ENCODE measurements around the gene UGT2B10. TPM values are rescaled to one million over a fixed set of nuclear protein-coding genes. Genes with fewer than 3 reads are reported as not detected.
A peak's percentile ranks its signal among the peaks of the same experiment; 100 is the strongest.

The UGT2B10 gene
- total RNA-seq, 1 experiment from 2014 or later, result 0.25 TPM

DNA sequence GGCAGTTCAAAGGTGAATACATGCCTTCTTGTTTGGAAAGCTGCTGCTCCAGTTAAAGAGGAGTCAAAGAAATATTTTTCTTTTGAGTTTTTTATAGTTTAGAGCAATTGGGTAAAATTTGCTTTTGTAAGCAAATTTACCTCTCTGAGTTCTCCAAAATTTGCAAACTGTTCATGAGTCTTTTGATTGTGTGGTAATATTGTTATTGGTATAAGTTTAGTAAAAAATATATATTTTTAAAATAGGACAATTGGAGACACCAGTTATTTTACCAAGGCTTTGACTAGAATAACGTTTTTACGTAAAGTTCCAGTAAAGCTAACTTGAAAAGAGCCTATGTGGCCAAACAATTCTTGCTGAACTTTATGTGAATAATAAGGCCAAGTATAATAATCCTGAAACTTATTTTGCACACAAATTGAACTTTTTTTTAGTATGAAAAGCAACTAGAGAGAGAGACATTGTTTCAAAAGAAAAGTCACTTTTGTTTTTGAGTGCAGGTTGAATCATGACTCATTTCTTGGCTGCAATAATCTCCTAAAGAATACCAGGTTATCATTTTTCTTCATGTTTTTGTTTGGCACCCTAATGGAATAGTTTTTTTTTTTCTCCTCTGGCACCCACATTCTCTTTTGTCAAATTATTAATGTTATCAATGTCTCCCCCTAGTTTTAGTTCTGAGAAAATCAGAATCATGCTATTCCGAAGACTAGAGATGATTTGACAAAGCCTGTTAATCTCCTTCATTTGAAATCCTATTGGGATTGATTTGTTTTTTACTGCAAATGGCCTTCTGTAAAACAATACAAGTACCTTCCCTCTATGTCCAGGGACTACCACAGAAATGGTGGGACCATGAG lies 57.1 kb downstream of the UGT2B10 start:
- Histone ChIP-seq H3K9me3 (peaks cover 17% of the 10 kb centered on the region), H3K36me3 (ENCODE audit: control insufficient read depth, insufficient read depth, low read length) (peaks cover 1% of the 10 kb centered on the region; the same call in 1 of the 2 replicates), H3K4me1 (peaks cover 34% of the 10 kb centered on the region), H3K4me3 (ENCODE audit: low read depth, low read length) (no peak overlapping the region), H3K27me3 (replicated peaks; ENCODE audit: control insufficient read depth, insufficient read depth, low read length) (no peaks in the 10 kb centered on the region)
- peak overlapping the region; percentile 69 for H3K27ac Mint-ChIP-seq (ENCODE audit: unreplicated experiment)
- POLR2A ChIA-PET, result interaction anchor here (0.5 to 1.1 kb wide), 4 partner anchors 9 to 140 kb away, joined by 3 read pairs; no protein-coding TSS in a partner anchor
- no TSS peak for BruUV-seq (replicated peaks)
- H3K36me3 Mint-ChIP-seq (ENCODE audit: insufficient read depth, unreplicated experiment), result peaks cover 6% of the 10 kb centered on the region
- DNase-seq, result no peak
- TF ChIP-seq, protein P1, sequence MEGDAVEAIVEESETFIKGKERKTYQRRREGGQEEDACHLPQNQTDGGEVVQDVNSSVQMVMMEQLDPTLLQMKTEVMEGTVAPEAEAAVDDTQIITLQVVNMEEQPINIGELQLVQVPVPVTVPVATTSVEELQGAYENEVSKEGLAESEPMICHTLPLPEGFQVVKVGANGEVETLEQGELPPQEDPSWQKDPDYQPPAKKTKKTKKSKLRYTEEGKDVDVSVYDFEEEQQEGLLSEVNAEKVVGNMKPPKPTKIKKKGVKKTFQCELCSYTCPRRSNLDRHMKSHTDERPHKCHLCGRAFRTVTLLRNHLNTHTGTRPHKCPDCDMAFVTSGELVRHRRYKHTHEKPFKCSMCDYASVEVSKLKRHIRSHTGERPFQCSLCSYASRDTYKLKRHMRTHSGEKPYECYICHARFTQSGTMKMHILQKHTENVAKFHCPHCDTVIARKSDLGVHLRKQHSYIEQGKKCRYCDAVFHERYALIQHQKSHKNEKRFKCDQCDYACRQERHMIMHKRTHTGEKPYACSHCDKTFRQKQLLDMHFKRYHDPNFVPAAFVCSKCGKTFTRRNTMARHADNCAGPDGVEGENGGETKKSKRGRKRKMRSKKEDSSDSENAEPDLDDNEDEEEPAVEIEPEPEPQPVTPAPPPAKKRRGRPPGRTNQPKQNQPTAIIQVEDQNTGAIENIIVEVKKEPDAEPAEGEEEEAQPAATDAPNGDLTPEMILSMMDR (IDR thresholded peaks at IDR 0.05; ENCODE audit: insufficient read depth in 1 of 2, low read depth in 1 of 2, low read length in 1 of 2, severe bottlenecking in 1 of 2, unreplicated experiment in 1 of 2), result no peak
- H3K9me3 Mint-ChIP-seq (ENCODE audit: unreplicated experiment), result no peaks in the 10 kb centered on the region
- no peaks in the 10 kb centered on the region for H3K4me1 Mint-ChIP-seq (ENCODE audit: low read depth, unreplicated experiment)
- H3K27me3 Mint-ChIP-seq (ENCODE audit: insufficient read depth, unreplicated experiment), result no peaks in the 10 kb centered on the region
- peak overlapping the region; percentile 44 for H3K4me3 Mint-ChIP-seq (ENCODE audit: unreplicated experiment)
- CTCF ChIA-PET, result interaction anchor here (0.7 to 1.6 kb wide), 4 partner anchors 33 to 297 kb away, joined by 3 to 12 read pairs (median 6); no protein-coding TSS in a partner anchor
- intact Hi-C loops (cut with micrococcal nuclease; ENCODE audit: unreplicated experiment), result loop anchor here (1.0 to 10.0 kb wide), 11 partner anchors 9 to 722 kb away; partner anchors contain the start of gene UGT2B7

DNA sequence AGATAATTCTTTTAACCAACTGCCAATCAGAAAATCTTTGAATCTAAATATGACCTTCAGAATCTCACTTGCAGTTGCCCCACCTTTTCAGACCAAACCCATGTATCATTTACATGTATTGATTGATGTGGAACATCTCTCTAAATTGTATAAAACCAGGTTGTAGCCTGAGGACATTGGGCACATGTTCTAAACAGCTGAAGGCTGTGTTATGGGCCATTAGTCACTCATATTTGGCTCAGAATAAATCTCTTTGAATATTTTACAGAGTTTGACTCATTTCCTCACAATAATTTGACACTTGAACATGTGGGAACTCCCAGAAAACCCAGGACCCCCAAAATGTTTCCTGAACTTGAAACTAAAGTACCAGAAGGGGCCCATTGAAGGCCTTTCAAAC lies 58.7 kb downstream of the UGT2B10 start:
- Mint-ChIP-seq H3K4me3 (ENCODE audit: unreplicated experiment) (no peak overlapping the region), H3K36me3 (ENCODE audit: insufficient read depth, unreplicated experiment) (peaks cover 6% of the 10 kb centered on the region), H3K27ac (ENCODE audit: unreplicated experiment) (no peak overlapping the region), H3K9me3 (ENCODE audit: unreplicated experiment) (peaks cover 4% of the 10 kb centered on the region), H3K4me1 (ENCODE audit: low read depth, unreplicated experiment) (no peaks in the 10 kb centered on the region), H3K27me3 (ENCODE audit: insufficient read depth, unreplicated experiment) (no peaks in the 10 kb centered on the region)
- ChIA-PET CTCF (no interaction called here), POLR2A (no interaction called here)
- no peaks in the 10 kb centered on the region for H3K27me3 ChIP-seq (replicated peaks; ENCODE audit: control insufficient read depth, insufficient read depth, low read length)
- H3K36me3 ChIP-seq (ENCODE audit: control insufficient read depth, insufficient read depth, low read length), result peaks cover 1% of the 10 kb centered on the region; the same call in 1 of the 2 replicates
- BruUV-seq (replicated peaks), result no TSS peak
- H3K4me3 ChIP-seq (ENCODE audit: low read depth, low read length), result no peak overlapping the region
- intact Hi-C loops (cut with micrococcal nuclease; ENCODE audit: unreplicated experiment), result loop anchor here (5.0 to 10.0 kb wide), 3 partner anchors 290 to 720 kb away; no protein-coding TSS in a partner anchor
- H3K4me1 ChIP-seq, result peaks cover 34% of the 10 kb centered on the region
- peaks cover under 1% of the 10 kb centered on the region; the same call in 1 of the 2 replicates for H3K9me3 ChIP-seq
- DNase-seq, result no peak
- TF ChIP-seq, protein P1 (IDR thresholded peaks at IDR 0.05; ENCODE audit: insufficient read depth in 1 of 2, low read depth in 1 of 2, low read length in 1 of 2, severe bottlenecking in 1 of 2, unreplicated experiment in 1 of 2), result no peak

DNA sequence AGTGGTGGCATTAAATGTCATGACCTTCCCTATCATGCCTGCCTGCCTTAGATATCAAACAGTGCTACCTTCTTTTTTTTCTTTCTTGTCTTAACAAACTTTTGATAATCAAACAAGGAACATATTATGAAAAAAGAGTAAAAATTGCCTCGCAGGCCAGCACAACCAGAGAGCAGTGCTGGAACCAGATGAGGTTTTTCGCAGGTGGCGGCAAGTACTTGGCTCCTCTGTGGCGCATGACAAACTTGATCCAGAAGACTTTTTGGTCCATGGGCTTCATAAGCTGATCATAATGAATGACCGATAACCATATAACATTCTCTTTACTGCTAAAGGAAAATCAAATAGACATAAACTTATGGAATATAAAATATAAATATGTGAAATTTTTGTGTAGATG lies 61.8 kb downstream of the UGT2B10 start:
- Histone ChIP-seq H3K4me1 (peaks cover 24% of the 10 kb centered on the region), H3K36me3 (ENCODE audit: control insufficient read depth, insufficient read depth, low read length) (peaks cover 1% of the 10 kb centered on the region; the same call in 1 of the 2 replicates), H3K9me3 (no peaks in the 10 kb centered on the region), H3K4me3 (ENCODE audit: low read depth, low read length) (no peak overlapping the region), H3K27me3 (replicated peaks; ENCODE audit: control insufficient read depth, insufficient read depth, low read length) (no peaks in the 10 kb centered on the region)
- Mint-ChIP-seq H3K9me3 (ENCODE audit: unreplicated experiment) (peaks cover 9% of the 10 kb centered on the region), H3K27me3 (ENCODE audit: insufficient read depth, unreplicated experiment) (no peaks in the 10 kb centered on the region), H3K4me1 (ENCODE audit: low read depth, unreplicated experiment) (no peaks in the 10 kb centered on the region), H3K4me3 (ENCODE audit: unreplicated experiment) (no peak overlapping the region), H3K36me3 (ENCODE audit: insufficient read depth, unreplicated experiment) (no peaks in the 10 kb centered on the region), H3K27ac (ENCODE audit: unreplicated experiment) (no peak overlapping the region)
- TF ChIP-seq, protein P1 (IDR thresholded peaks at IDR 0.05; ENCODE audit: insufficient read depth in 1 of 2, low read depth in 1 of 2, low read length in 1 of 2, severe bottlenecking in 1 of 2, unreplicated experiment in 1 of 2), result no peak
- BruUV-seq (replicated peaks), result no TSS peak
- CTCF ChIA-PET, result no interaction called here
- no peak for DNase-seq
- intact Hi-C loops (cut with micrococcal nuclease; ENCODE audit: unreplicated experiment), result loop anchor here (10.0 kb wide), 2 partner anchors 293 to 717 kb away; no protein-coding TSS in a partner anchor
- POLR2A ChIA-PET, result no interaction called here
